Astrocyte (in vitro differentiated cells and primary cell): ENCODE measurements around the gene ATP8B1.

Source experiments
- EZH2 ChIP-seq: IDR thresholded peaks from 2 replicates; pipeline ENCODE4 v1.6.1; 2012; ENCODE audit warnings: mild to moderate bottlenecking, low read length, inconsistent platforms; ENCODE audit not compliant: insufficient read depth
- TF ChIP-seq, protein P1 (sequence below): IDR thresholded peaks from 2 replicates; pipeline ENCODE4 v1.5.1; 2011; ENCODE audit warnings: low read depth, mild to moderate bottlenecking, inconsistent platforms, low read length, moderate library complexity; ENCODE audit not compliant: insufficient read depth

DNA sequence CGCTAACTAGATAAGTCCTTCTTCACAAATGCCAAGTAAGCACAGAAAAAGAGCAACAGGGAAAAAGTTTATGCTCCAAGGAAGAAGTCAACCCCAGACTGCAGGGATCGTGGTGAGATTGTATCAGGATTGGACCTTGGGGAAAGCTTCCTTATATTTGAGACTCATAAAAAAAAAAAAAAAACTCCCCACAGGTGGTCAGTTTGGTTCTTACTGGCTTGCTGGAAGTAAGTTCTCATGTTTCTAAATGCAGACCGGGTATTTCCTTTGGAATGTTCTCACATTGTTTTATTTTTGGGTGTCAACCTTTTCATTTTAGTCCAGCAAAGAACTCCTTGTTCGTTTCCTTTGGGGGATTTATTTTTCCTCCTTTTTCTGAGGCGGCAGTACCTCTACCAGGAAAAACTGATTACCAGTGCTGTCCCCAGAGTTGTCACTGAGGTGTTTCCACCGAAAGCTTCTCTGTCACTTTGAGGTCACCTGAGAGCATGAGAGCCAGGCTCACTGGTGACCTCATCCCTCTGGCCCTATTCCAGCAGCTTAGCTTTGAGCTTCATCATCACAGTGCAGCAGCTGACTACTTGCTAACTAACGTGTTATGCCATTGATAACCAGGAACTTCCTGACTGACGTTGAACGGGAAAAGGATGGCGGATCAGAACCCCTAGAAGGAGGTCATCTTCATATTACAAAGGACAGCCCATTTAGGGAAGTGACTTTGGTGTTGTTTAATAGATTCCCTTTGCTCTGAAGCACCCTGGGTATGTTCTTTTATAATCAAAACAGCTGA is 16.8 kb upstream of the ATP8B1 start:
- TF ChIP-seq, protein P1, sequence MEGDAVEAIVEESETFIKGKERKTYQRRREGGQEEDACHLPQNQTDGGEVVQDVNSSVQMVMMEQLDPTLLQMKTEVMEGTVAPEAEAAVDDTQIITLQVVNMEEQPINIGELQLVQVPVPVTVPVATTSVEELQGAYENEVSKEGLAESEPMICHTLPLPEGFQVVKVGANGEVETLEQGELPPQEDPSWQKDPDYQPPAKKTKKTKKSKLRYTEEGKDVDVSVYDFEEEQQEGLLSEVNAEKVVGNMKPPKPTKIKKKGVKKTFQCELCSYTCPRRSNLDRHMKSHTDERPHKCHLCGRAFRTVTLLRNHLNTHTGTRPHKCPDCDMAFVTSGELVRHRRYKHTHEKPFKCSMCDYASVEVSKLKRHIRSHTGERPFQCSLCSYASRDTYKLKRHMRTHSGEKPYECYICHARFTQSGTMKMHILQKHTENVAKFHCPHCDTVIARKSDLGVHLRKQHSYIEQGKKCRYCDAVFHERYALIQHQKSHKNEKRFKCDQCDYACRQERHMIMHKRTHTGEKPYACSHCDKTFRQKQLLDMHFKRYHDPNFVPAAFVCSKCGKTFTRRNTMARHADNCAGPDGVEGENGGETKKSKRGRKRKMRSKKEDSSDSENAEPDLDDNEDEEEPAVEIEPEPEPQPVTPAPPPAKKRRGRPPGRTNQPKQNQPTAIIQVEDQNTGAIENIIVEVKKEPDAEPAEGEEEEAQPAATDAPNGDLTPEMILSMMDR: no peak
- no peak for TF ChIP-seq EZH2
